Measurements from ENCODE around the gene FAM117B. TPM values are rescaled to one million over a fixed set of nuclear protein-coding genes. Genes with fewer than 3 reads are reported as not detected.

The FAM117B gene
- polyA plus RNA-seq, 2 of the 4 experiments (the other 2 are of a cell fraction) = 3.6 TPM

DNA sequence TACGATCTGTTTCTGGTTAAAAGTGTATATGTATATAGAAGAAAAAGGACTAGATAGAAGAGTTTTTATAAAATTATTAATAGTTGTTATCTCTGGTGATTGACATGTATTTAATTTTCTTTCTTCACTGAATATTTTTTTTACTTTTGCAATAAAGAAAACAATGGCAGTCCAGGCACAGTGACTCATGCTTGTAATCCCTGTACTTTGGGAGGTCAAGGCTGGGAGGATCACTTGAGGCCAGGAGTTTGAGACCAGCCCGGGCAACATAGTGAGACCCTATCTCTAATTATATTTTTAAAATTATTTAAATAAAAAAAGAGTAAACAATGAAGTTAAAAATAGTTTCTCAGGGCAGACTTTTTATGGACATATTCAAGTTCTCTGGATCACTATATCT is 114.7 kb downstream of the FAM117B start:
- no peak overlapping the region for H3K27ac ChIP-seq
- POLR2A ChIA-PET = no interaction called here
- DNase-seq (ENCODE audit: low read depth in 1 of 2, low spot score in 1 of 2) (no peak), FAIRE-seq (no peak), ATAC-seq (no peak)
- 71% methylated on average over 2 of the region's 2 CpGs for WGBS (ENCODE audit: missing lambda C conversion rate)
- peaks cover under 1% of the 10 kb centered on the region; the same call in 1 of the 3 replicates for H3K9me3 ChIP-seq
- CTCF ChIA-PET = interaction anchor here (0.6 kb wide), 1 partner anchor 16 kb away, joined by 4 read pairs; no protein-coding TSS in a partner anchor
- TF ChIP-seq JUN (IDR thresholded peaks at IDR 0.05) = no peak
- no peak for TF ChIP-seq HDAC2 (IDR thresholded peaks at IDR 0.05)
- TF ChIP-seq EHMT2 (IDR thresholded peaks at IDR 0.05; ENCODE audit: low read depth) = no peak
- TF ChIP-seq CTCF (IDR thresholded peaks at IDR 0.05) = no peak
- TF ChIP-seq USF2 (IDR thresholded peaks at IDR 0.05) = no peak
- no peak for TF ChIP-seq GATA3 (IDR thresholded peaks at IDR 0.05; ENCODE audit: borderline replicate concordance)
- no peak for TF ChIP-seq RARB (CRISPR knock-in tag; IDR thresholded peaks at IDR 0.05)
- TF ChIP-seq POLR2AphosphoS2 (conservative IDR thresholded peaks at IDR 0.05; ENCODE audit: low read length) = no peak
- TF ChIP-seq KDM1A (IDR thresholded peaks at IDR 0.05; ENCODE audit: low read depth) = no peak
- no peak for TF ChIP-seq BHLHE40 (IDR thresholded peaks at IDR 0.05; ENCODE audit: low read depth, low read length)
- no peak overlapping the region for H3K4me2 ChIP-seq
- no peak overlapping the region for H3K4me3 ChIP-seq
- H3K4me1 ChIP-seq = peaks cover 14% of the 10 kb centered on the region; the same call in 2 of the 3 replicates

- DNase-seq (ENCODE audit: low read depth in 1 of 2, low spot score in 1 of 2) (no peak), ATAC-seq (no peak), FAIRE-seq (no peak)
- TF ChIP-seq JUN (IDR thresholded peaks at IDR 0.05) = no peak
- no peak for TF ChIP-seq RNF2 (IDR thresholded peaks at IDR 0.05; ENCODE audit: borderline replicate concordance, low read depth)
- no peak for TF ChIP-seq MYC (IDR thresholded peaks at IDR 0.05; ENCODE audit: borderline replicate concordance, low read length)
- no peak for TF ChIP-seq NFE2L2 (conservative IDR thresholded peaks at IDR 0.05; ENCODE audit: low read length)
- TF ChIP-seq HES2 (IDR thresholded peaks at IDR 0.05) = no peak
- TF ChIP-seq, protein P1, sequence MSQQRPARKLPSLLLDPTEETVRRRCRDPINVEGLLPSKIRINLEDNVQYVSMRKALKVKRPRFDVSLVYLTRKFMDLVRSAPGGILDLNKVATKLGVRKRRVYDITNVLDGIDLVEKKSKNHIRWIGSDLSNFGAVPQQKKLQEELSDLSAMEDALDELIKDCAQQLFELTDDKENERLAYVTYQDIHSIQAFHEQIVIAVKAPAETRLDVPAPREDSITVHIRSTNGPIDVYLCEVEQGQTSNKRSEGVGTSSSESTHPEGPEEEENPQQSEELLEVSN (IDR thresholded peaks at IDR 0.05; ENCODE audit: borderline replicate concordance, low read depth) = no peak
- TF ChIP-seq ZC3H11A (IDR thresholded peaks at IDR 0.05) = no peak
- TF ChIP-seq HDAC2 (IDR thresholded peaks at IDR 0.05) = no peak
- TF ChIP-seq ZFP36 (IDR thresholded peaks at IDR 0.05; ENCODE audit: borderline replicate concordance, partially characterized antibody) = no peak
- TF ChIP-seq POLR2AphosphoS2 (conservative IDR thresholded peaks at IDR 0.05; ENCODE audit: low read length) = no peak
- no peak for TF ChIP-seq JUNB (IDR thresholded peaks at IDR 0.05)
- no peak for TF ChIP-seq FOSL2 (IDR thresholded peaks at IDR 0.05)
- no peak for TF ChIP-seq FOSL2 (CRISPR knock-in tag; IDR thresholded peaks at IDR 0.05)
- Histone ChIP-seq H3K4me2 (0 out of 3 replicates have a peak overlapping the region, but pooled peaks have one; percentile 2), H3K9me3 (no peaks in the 10 kb centered on the region), H3K4me3 (no peak overlapping the region), H3K27ac (peak overlapping the region; percentile 0 to 15; a peak in 2 of 6 replicates), H3K4me1 (peaks cover 14% of the 10 kb centered on the region; the same call in 2 of the 3 replicates)
- 92% methylated on average over 3 of the region's 3 CpGs for WGBS (ENCODE audit: missing lambda C conversion rate)
- CTCF ChIA-PET = no interaction called here
- POLR2A ChIA-PET = no interaction called here
Measured at GRCh38 chr2:202750763-202751427, 116.1 kb downstream of the FAM117B start.

- DNase-seq (ENCODE audit: low read depth in 1 of 2, low spot score in 1 of 2) (no peak), FAIRE-seq (no peak), ATAC-seq (no peak)
- Histone ChIP-seq H3K4me3 (no peak overlapping the region), H3K27ac (no peak overlapping the region), H3K4me1 (peaks cover 14% of the 10 kb centered on the region; the same call in 2 of the 3 replicates), H3K4me2 (no peak overlapping the region), H3K9me3 (no peaks in the 10 kb centered on the region)
- WGBS (ENCODE audit: missing lambda C conversion rate) = 88% methylated on average over 2 of the region's 2 CpGs
- CTCF ChIA-PET = interaction anchor here (1.2 kb wide), 1 partner anchor 9 kb away, joined by 4 read pairs; no protein-coding TSS in a partner anchor
- POLR2A ChIA-PET = no interaction called here
- TF ChIP-seq ZSCAN20 (CRISPR knock-in tag; IDR thresholded peaks at IDR 0.05) (no peak), POLR2A (IDR thresholded peaks at IDR 0.05; ENCODE audit: low read length) (no peak), MAZ (IDR thresholded peaks at IDR 0.05; ENCODE audit: borderline replicate concordance, low read depth, low read length) (no peak), PBX3 (IDR thresholded peaks at IDR 0.05) (no peak), HDAC2 (IDR thresholded peaks at IDR 0.05) (no peak), CBX8 (IDR thresholded peaks at IDR 0.05) (no peak), CHD4 (IDR thresholded peaks at IDR 0.05; ENCODE audit: borderline replicate concordance) (no peak), BHLHE40 (IDR thresholded peaks at IDR 0.05; ENCODE audit: low read depth, low read length) (no peak)
- TF ChIP-seq, protein P2, sequence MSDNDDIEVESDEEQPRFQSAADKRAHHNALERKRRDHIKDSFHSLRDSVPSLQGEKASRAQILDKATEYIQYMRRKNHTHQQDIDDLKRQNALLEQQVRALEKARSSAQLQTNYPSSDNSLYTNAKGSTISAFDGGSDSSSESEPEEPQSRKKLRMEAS (IDR thresholded peaks at IDR 0.05) = no peak
- TF ChIP-seq, protein P3, sequence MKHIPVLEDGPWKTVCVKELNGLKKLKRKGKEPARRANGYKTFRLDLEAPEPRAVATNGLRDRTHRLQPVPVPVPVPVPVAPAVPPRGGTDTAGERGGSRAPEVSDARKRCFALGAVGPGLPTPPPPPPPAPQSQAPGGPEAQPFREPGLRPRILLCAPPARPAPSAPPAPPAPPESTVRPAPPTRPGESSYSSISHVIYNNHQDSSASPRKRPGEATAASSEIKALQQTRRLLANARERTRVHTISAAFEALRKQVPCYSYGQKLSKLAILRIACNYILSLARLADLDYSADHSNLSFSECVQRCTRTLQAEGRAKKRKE (CRISPR knock-in tag; IDR thresholded peaks at IDR 0.05; ENCODE audit: low read depth) = no peak
Measured at GRCh38 chr2:202752071-202752470, 117.3 kb downstream of the FAM117B start.
